ENCODE data around the gene RASGRP2. TPM values are rescaled to one million over a fixed set of nuclear protein-coding genes. Genes with fewer than 3 reads are reported as not detected.

The RASGRP2 gene
- total RNA-seq, 4 donors from 2014 or later, result 34.5 to 84.9 (median 41.1) TPM

DNA sequence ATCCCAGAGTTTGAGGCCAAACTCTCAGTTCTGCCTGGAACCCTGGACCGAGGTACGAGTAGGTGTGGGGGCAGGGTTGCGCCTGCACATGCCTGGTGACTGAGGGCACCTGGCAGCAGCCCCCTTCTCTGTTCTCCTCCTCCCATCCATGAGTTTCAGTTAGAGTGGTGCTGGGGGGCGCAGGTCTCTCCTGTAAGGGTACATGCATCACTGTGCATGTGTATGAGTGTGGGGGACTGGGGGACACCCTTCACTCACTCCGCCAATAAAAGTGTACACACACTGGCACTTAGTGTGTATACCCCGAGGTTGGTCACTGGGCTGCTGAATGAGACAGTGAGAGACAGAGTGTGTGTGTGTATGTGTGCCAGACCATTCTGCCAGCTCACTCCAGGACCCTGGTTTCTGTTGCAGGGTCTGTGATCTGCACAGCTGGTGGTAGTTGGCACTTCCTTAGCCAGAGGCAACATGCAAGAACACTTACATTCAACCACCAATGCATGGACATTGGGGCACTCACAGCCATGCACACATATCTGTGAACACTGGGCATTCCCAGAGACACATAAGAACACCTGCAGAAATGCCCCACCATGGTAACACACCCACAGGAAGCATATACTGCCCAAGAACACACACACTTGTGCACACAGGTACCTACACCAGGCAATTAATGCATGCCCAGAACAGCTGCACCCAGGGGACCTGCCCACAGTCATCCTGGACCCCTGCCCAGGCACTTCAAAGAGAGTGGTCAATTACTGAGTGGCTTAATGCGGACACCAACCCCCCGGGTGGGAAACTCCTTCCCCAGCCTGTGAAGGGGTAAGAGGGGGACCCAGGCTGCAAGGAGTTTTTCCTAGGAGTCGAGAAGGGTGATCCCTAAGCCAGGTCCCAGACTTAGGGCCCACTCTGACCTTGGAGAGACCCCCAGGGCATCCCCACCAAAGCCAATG lies 19.8 kb downstream of the RASGRP2 start:
- no peak for TF ChIP-seq EP300 (IDR thresholded peaks at IDR 0.05)
- TF ChIP-seq POLR2A (IDR thresholded peaks at IDR 0.05), result no peak
- TF ChIP-seq, protein P1, sequence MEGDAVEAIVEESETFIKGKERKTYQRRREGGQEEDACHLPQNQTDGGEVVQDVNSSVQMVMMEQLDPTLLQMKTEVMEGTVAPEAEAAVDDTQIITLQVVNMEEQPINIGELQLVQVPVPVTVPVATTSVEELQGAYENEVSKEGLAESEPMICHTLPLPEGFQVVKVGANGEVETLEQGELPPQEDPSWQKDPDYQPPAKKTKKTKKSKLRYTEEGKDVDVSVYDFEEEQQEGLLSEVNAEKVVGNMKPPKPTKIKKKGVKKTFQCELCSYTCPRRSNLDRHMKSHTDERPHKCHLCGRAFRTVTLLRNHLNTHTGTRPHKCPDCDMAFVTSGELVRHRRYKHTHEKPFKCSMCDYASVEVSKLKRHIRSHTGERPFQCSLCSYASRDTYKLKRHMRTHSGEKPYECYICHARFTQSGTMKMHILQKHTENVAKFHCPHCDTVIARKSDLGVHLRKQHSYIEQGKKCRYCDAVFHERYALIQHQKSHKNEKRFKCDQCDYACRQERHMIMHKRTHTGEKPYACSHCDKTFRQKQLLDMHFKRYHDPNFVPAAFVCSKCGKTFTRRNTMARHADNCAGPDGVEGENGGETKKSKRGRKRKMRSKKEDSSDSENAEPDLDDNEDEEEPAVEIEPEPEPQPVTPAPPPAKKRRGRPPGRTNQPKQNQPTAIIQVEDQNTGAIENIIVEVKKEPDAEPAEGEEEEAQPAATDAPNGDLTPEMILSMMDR (IDR thresholded peaks at IDR 0.05), result no peak
- TF ChIP-seq POLR2AphosphoS5 (IDR thresholded peaks at IDR 0.05), result no peak
- Histone ChIP-seq H3K27ac (no peak overlapping the region), H3K9me3 (no peaks in the 10 kb centered on the region), H3K4me3 (no peak overlapping the region), H3K36me3 (peaks cover 0 to 30% of the 10 kb centered on the region in 2 donors), H3K4me1 (peaks cover 0 to 8% (median 4%) of the 10 kb centered on the region in 3 donors), H3K27me3 (peaks cover 39% of the 10 kb centered on the region)
- ATAC-seq, result no peak
- WGBS, 2 donors (ENCODE audit: low coverage in 1 of 2), result 50 to 100% methylated on average over 1 to 2 of the region's 9 CpGs

DNA sequence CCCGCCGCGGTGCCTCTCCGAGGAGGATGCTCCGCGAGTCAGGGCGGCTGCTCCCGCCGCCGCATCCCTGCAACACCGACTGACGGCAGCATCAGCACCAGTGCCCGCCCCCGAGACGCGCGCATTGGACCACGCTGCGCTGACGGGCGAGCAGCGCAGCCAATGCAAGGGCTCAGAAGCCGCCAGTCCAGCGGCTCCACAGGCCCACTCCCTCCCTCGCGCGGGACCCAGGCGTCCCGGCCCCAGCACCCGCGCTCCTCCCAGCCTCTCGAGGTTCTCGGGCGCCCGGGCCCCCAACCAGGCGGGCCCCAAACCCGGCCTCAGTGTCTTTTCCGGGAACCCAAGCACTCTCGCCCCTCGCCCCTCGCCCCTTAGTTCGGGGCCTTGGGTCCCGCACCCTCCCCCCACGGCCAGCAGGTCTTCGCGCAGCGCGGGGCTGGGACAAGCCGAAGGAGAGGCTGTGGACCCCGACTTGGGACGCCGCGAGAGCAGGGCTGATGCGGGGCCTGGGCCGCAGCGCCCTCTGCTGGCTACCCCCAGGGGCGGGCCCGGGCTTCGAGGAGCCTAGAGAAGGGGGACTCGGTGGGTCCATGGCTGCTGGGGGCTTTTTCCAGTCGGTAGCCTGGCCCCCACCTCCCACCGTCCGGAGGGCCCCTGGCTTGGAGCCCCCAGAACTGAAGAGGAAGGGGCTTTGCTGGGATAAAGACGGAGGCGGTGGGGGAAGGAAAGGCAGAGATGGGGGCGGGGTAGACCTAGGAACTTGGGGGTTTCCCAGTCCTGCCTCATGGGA lies 20.6 kb downstream of the RASGRP2 start, which contains the start of gene NRXN2:
Gene NRXN2, minus strand, starts transcription at position 81 of the 790 bp plus-strand sequence. CDS start 9,498 bp downstream, outside the sequence.
- TF ChIP-seq POLR2A (IDR thresholded peaks at IDR 0.05), result no peak
- TF ChIP-seq EP300 (IDR thresholded peaks at IDR 0.05), result no peak
- TF ChIP-seq, protein P1 (IDR thresholded peaks at IDR 0.05), result peak in 3 of 4 experiments; percentile 88 to 99 (median 89)
- TF ChIP-seq POLR2AphosphoS5 (IDR thresholded peaks at IDR 0.05), result no peak
- H3K4me1 ChIP-seq, result peaks cover 0 to 8% (median 4%) of the 10 kb centered on the region in 3 donors
- peaks cover 0 to 21% of the 10 kb centered on the region in 2 donors for H3K36me3 ChIP-seq
- H3K27ac ChIP-seq, result peak within 1 kb of the TSS in 3 of 4 donors; percentile 72 to 86 (median 76)
- peak; percentile 97 for ATAC-seq
- peak within 1 kb of the TSS; percentile 70 to 72 for H3K4me3 ChIP-seq
- H3K27me3 ChIP-seq, result peaks cover 47% of the 10 kb centered on the region
- 4% methylated on average over 5 of the region's 66 CpGs; no CpG with 5 or more reads in 1 of the 2 donors for WGBS, 2 donors (ENCODE audit: low coverage in 1 of 2)
- H3K9me3 ChIP-seq, result no peaks in the 10 kb centered on the region

DNA sequence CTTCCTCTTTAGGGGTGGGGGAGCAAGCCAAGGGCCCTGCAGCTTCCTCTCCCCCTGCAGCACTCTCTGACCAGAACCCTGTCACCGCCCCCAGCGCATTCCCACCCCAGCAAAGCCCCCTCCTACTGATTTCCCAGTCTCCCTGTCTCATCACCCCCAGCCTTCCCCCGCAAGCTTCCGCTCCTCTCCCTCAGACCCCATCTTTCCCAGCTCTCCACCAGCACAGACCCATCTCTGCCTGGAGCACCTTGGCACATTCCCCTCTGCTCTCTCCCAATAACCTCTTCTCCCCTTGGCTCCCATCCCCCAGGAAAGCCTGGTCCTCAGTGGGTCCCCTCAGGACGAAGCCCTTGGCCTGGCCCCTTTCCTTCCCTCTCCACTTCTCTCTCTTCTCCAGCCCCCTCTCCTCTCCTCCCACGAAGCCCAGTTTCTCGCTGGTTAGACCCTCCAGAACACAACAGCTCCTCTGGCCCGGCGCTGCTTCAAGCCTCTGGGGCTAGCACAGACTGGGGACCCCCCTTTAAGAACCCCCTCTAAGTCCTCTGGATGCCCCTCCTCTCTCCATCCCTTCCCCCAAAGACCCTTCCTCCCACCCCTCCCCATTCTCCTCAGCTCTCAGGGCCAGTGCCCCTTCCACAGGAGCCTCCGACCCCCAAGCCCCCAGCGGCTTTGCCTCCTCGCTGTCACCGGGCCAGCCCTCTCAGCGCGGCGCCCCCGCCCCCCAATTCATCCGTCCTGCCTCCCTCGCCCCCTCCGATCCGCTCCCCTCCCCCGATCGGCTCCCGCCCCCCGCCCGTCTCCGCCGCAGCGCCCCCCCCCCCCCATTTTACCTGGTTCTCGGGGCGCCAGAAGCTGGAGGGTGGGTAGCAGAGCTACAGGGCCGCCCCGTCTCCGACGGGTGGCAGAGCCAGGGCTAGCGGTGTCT lies 21.5 kb downstream of the RASGRP2 start:
- ATAC-seq, result no peak
- peaks cover 56% of the 10 kb centered on the region for H3K27me3 ChIP-seq
- peaks cover 0 to 8% (median 4%) of the 10 kb centered on the region in 3 donors for H3K4me1 ChIP-seq
- 8 to 20% methylated on average over 2 to 8 of the region's 36 CpGs for WGBS, 2 donors (ENCODE audit: low coverage in 1 of 2)
- H3K27ac ChIP-seq, result no peak overlapping the region
- TF ChIP-seq POLR2A (IDR thresholded peaks at IDR 0.05), result no peak
- TF ChIP-seq, protein P1 (IDR thresholded peaks at IDR 0.05), result no peak
- TF ChIP-seq EP300 (IDR thresholded peaks at IDR 0.05), result no peak
- no peak for TF ChIP-seq POLR2AphosphoS5 (IDR thresholded peaks at IDR 0.05)
- no peaks in the 10 kb centered on the region for H3K9me3 ChIP-seq
- H3K4me3 ChIP-seq, result peak overlapping the region in 1 of 2 donors; percentile 70
- peaks cover 0 to 12% of the 10 kb centered on the region in 2 donors for H3K36me3 ChIP-seq

DNA sequence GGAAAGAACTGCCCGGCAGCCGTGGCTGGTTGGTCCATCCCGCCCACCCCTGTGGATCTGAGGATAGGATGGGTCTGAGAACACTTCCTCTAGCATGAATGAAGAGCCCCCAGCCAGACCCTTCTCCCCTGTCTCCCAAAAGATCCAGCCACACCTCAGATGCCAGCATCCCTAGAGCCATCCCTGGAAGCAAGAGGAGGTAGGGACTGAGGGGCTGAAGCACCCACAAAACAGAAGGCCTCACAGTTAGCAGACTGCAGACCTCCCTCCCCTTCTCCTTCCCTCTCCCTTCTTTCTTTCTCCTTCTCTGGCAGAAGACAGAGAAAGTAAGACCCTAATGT lies 22.6 kb downstream of the RASGRP2 start:
- Histone ChIP-seq H3K27me3 (peaks cover 67% of the 10 kb centered on the region), H3K9me3 (no peaks in the 10 kb centered on the region), H3K4me3 (no peak overlapping the region), H3K36me3 (peaks cover 0 to 2% of the 10 kb centered on the region in 2 donors), H3K27ac (no peak overlapping the region), H3K4me1 (peaks cover 0 to 8% (median 4%) of the 10 kb centered on the region in 3 donors)
- no peak for ATAC-seq
- TF ChIP-seq, protein P1 (IDR thresholded peaks at IDR 0.05), result no peak
- TF ChIP-seq POLR2AphosphoS5 (IDR thresholded peaks at IDR 0.05) (no peak), EP300 (IDR thresholded peaks at IDR 0.05) (no peak), POLR2A (IDR thresholded peaks at IDR 0.05) (no peak)
- no CpG with 5 or more reads among the region's 3 CpGs for WGBS, 2 donors (ENCODE audit: low coverage in 1 of 2)
